Posterior vena cava (tissue), 2 donors: ENCODE measurements around the gene MIF4GD. TPM values are rescaled to one million over a fixed set of nuclear protein-coding genes. Genes with fewer than 3 reads are reported as not detected.
A peak's percentile ranks its signal among the peaks of the same experiment; 100 is the strongest.
"Not testable (repeated sequence)": the region's sequence is repeated elsewhere in the genome, so short reads cannot be mapped to it uniquely, and the experiment has no call there.

Experiments
- DNase-seq: peaks from one replicate; pipeline ENCODE4 v3.0.0-alpha.2; 2020; ENCODE audit warnings: low spot score
- intact Hi-C, 2 donors: fragments of 100-400 bp; cut with DNase I; formaldehyde crosslinking; loops; one replicate each; pipeline versions ENCODE4 v1.14.1 to v1.14.2; 2022 to 2023
- total RNA-seq, 2 donors: library from RNA; stranded (reverse); fragmentation: NEBNext Ultra II Directional; extraction: Animal tissue kit (Norgen Biotek cat#: 25700); gene quantifications; one replicate each; pipeline ENCODE4 v1.2.1, GENCODE V29; 2021
- donor health status: DM: yes; HTN: yes; CAD: no.
- donor health status: DM: yes; HTN: yes; CAD: no.

MIF4GD gene
- total RNA-seq, 2 donors from 2014 or later = 25.2 to 27.3 TPM

DNA sequence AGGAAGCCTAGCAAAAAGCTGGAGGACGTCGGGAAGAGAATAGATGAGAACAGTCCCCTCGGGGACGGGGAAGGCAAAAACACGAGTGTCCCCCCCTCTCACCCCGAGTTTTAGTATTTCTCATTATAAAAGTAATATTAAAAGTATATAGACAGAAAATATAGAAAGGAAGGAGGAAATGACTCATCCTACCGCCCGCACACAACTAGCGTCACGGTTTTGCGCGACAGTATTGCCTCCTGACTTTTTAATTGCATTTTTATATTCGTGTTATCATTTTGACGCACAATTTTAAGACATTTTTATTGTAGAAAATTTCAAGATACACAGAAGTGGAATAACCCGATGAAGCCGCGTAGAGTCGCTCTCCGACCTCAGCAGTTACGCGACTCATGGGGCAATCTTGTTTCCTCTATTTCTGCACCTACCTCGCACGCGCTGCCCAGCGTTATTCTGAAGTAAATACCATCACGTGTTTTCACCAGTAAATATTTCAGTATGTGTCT, 18.9 kb upstream of the MIF4GD start:
- DNase-seq = peak; percentile 88
- intact Hi-C loops = no loop called here

DNA sequence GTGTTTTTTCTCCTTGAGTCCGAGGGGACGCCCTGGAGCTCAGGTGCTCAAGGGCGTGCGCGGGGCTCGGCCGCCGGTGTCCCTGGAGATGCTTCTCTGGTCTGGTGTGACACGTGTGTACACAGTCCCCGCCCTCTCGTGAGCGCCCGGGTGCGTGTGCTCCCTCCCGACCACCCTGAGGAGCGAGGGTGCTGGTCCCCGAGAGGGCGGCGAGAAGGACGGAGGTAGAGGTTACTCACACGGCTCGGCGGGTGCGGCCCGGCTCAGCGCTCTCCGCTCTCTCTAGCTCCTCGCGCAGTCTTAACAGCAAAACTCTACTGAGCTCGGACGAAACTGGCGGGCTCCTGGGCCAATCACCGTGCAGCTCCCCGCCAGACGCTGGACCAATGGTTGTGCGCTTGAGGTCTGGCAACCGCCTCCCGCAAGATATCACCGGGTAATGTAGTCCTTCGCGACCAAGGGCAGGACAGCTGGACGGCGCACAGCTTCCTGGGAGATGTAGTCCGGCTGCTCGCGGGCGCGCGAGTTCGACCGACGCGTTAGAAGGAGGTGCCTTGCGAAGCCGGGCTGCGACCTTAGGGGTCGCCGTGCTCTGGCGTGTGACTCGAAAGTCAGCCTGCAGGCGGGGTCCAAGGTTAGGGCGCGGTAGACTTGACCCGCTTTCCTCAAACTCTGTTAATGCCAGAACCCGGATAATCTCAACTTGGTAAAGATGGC, 18.2 kb upstream of the MIF4GD start, which contains the start of gene SLC25A19:
SLC25A19 (minus strand) TSS at position 319 of the 717 bp plus-strand sequence. CDS start 2,669 bp downstream, outside the sequence.
- DNase-seq = peak; percentile 100
- intact Hi-C loops = no loop called here

DNA sequence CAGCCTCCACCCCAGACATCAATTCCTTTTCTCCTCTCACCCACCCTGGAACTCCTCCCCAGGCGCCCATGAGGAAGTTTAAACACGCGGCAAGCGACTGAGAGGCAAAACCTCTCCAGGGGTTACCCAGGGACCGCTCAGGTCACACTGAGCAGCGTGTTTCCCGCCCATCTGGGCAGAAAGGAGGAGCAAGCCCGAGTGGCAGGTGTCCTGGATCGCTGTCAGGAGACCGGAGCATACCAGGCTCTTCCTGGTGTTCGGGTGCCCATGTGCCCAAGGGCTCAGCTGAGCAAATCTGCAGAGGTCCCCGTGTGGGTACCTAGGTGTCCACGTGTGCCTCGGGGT, 17.7 kb upstream of the MIF4GD start:
- DNase-seq = peak; percentile 82
- intact Hi-C loops = no loop called here

DNA sequence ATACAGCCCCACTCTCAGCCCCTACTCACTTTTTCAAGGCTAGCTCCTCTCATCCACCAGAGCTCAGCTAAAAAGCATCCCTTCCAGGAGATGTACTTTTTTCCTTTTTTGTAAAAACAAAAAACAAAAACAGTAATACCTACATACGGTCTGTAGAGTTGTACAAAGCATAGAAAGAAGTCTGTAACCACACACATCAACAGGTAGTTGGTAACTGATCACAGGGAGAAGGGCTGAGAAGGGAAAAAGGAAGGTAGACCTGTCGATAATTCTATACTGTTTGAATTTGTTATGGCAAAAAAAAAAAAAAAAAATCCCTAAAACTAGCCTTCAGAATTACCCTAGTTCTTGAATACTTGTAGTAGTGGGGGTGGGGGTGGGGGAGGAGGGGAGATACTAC, 17.3 kb upstream of the MIF4GD start:
- no peak for DNase-seq
- intact Hi-C loops = no loop called here

DNA sequence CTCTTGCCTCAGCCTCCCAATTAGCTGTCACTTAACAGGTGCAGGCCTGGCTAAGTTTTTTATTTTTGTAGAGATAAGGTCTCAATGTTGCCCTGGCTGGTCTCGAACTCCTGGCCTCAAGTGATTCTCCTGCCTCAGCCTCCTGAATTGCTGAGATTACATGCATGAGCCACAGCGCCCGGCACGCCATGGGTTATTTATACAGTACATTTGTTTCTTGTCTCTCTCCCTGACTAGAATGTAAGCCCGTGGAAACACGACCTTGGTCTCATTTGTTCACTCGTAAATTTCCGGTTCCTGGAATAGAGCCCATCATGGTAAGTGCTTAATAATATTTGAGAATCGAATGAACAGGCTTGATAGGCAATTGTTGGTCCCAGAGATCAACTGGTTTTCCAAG, 16.2 kb upstream of the MIF4GD start:
- intact Hi-C loops = no loop called here
- no peak for DNase-seq

DNA sequence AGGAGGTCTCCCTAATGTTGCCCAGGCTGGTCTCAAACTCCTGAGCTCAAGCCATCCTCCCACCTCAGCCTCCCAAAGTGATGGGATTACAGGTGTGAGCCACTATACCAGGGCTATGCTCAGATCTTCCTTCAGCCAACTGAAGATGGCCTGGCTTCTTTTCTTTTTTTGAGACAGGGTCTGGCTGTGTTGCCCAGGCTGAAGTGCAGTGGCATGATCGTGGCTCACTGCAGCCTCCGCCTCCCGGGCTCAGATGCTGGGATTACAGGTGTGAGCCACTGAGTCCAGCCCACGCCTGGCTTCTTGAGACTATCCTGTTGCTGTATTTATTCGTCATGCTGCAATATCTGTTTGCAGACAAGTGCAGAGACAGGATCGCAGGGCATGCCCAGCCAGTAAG, 14.1 kb upstream of the MIF4GD start:
- no peak for DNase-seq
- intact Hi-C loops = no loop called here

DNA sequence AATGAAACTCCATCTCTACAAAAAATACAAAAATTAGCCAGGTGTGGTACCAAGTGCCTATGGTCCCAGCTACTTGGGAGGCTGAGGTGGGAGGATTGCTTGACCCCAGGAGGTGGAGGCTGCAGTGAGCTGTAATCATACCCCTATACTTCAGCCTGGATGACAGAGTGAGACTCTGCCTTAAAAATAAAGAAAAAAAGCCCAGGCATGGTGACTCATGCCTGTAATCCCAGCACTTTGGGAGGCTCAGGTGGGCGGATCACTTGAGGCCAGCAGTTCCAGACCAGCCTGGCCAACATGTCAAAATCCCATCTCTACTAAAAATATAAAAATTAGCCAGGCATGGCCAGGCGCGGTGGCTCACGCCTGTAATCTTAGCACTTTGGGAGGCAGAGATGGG, 9.2 kb upstream of the MIF4GD start:
- intact Hi-C loops, DNase-seq: not testable (repeated sequence)

DNA sequence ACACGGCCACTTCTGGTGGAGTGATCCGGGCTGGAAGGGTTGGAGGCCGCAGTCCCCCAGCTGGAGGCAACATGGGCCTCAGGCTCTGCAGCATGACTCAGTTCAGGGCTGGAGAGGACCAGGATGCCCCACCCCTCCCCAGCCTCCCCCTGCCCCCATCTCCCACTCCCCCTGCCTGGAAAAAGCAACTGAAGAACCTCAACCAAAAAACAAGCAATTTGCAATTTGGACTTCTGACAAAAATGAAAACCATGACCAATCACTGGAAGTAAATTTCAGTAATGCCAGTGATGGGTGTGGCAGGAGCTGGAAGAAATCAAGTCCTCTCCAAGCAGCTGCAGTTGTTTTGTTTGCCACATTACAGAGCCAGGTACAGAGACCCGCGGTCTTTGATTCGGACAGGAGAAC, 6.6 kb upstream of the MIF4GD start:
- intact Hi-C loops = no loop called here
- no peak for DNase-seq

DNA sequence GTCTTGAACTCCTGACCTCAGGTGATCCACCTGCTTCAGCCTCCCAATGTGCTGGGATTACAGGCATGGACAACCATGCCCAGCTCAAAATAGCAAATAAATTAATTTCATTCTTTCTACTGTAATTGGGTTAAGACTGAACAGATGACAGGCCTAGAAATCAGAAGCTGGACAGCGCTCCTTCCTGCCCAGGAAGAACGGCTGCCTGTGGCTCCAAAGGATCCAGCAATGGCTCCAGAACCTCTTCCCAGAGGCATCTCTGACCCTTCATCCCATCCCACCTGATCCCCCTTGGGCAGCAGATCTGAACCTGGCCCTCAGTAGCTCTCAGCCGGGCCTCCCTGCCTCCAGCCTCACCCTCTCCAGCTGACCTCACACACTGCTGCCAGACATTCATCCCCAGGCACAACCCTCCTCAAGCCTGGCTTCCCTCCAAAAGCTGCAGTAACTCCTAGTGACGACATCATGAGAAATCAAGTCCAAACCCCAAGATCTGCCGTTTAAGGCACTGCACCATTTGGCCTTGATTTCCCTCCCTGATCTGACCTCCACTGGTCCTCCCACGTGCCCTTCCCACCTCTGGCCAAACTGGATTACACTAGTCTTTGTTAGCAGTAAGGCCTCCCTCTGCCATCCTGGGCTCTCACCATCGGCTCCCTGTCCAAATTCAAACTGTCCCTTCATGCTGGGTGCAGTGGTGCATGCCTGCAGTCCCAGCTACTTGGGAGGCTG, 3.1 kb upstream of the MIF4GD start:
- intact Hi-C loops = no loop called here
- no peak for DNase-seq

DNA sequence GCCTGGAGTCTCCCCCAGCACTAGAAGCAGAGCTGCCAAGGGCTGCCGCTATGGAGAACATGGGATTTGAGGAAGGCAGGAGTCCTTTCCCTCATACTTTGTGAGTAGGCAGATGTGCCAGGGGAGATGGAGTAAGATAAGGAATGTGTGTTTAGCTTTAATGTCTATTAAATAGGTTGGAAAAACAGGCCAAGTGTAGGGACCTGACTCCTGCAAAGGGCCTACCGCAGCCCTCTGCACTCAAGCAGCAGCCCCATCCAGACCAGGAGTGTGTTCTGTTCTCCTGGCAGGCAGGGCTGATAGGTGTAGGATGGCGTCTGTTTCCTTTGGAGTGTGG, 1.8 kb upstream of the MIF4GD start:
- DNase-seq = no peak
- intact Hi-C loops = no loop called here

DNA sequence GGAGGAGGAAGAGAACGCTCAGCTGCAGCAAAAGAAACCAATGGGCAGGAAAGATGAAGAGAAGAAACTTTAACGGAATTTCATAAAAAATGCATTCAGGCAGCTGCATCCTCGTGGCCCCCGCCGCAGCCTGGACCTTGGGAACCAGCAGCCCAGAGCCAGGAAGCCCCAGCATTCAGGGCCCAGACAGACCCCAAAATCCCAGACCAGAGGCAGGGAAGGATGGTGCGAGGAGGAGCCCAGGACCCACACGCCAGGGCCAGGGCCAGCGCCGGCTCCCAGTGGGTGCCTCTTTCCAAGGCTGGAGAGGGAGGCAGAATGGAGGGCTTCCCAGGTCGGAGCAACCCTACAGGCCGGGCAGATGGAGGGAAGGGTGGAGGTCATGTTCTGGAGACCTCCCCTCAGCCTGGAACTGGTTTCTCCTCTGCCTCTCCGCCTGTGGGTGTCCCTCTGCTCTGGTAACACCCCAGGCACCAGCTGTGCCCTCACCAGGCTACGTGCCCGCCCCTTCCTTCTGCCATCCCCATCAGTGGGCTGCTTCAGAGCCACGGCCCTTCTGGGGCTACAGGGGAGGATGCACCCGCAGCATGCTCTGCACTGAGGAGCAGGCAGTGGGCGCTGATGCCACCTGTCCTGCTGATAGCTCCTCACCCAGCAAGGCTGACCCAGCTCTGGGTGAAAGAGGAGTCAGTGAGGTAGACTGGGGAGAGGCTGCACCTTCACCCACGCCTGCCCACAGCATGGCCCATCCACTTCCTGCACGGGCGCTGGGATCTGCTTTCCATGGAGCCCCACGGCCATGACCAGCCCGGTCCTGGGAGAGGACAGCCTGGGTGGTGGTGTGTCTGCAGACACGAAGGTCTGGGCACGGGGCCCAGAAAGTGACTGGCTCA, 1.2 kb upstream of the MIF4GD start:
- DNase-seq = no peak
- intact Hi-C loops = no loop called here

DNA sequence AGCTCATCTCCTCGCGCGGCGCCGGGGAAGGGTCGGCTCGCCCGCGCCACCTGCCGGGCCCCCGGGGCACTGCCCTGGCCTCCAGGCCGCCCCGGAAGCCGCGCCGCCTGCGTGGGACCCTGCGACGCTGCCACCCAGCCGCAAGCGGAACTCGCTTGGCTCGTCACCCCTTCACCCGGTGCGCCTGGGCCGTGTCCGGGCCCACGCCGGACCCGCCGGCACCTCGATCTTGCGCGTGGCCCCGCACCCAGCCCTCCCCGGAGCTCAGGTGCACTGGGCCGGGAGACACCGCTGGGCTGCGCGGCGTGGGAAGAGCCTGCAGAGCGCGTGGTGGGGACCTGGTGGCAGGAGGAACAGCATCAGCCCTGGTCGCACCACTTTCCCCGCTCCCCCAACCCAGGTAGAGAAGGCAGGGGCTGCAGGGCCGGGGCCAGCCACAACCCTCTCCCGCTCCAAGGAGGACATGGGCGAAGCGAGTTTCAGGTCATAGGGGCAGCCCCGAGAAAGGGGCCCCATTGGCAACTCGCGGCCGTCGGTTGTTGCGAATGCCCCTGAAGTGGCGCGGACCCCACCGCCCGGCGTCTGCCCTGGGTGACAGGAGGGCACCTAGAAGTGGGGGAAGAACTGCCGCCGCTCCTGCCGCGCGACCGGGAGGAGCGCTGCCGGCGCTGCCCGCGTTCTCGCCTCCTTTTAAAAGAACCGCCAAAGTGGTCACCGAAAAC, 363 bp upstream of the MIF4GD start:
- DNase-seq = peak; percentile 96
- intact Hi-C loops = no loop called here

DNA sequence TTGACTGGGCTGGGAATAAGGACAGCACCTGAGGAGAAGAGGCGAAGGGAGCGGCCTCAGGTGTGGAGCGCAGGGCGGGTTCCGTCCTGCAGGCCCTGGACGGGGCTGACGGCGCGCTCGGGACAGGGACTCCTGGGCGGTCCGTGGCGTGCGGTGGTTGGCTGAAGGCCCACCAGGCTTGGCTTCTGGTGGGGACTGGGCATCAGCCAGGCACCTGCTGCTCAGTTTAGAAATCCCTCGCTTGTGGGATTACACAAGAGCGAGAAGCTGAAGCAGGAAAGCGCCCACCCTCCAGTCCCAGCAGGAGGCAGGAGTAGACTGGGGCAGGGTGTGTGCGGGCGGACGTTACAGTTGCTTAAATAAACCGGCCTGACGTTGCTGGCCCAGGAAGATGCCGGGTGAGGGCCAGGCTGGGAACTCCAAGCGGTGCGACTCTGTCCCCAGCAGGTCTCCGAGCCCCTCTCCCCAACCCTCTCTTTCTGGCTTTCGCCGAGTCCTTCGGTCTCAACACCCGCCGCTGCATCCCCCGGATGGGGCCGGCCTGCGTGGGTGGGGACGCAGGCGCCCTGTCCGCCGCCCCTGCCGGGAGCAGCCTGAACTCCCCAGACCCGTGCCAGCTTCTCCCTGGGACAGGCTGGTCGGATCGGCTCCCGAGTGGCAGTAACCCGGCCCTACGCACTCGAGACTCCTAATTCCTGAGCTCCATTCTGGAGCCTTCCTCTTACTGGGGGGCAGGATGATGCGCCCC, 639 bp downstream of the MIF4GD start:
- DNase-seq = peak; percentile 90
- intact Hi-C loops = no loop called here

DNA sequence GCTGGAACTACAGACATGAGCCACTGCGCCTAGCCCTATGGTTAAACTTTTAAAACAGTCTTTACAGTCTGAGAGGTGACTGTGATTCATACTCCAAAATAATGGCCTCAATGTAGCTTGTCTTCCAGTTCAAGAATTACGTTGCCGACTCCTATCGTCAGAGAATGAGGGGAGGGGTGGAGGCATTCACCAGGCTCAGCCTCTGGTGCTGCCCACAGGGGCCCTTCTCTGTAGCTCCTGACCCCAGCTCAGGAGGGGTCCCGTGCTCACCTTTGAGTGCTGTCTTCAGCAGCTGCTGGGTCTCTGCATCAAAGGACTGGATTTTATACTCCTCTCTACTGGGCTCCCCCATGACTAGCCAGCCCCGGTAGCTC, 1.2 kb downstream of the MIF4GD start:
- intact Hi-C loops = no loop called here
- DNase-seq = no peak

DNA sequence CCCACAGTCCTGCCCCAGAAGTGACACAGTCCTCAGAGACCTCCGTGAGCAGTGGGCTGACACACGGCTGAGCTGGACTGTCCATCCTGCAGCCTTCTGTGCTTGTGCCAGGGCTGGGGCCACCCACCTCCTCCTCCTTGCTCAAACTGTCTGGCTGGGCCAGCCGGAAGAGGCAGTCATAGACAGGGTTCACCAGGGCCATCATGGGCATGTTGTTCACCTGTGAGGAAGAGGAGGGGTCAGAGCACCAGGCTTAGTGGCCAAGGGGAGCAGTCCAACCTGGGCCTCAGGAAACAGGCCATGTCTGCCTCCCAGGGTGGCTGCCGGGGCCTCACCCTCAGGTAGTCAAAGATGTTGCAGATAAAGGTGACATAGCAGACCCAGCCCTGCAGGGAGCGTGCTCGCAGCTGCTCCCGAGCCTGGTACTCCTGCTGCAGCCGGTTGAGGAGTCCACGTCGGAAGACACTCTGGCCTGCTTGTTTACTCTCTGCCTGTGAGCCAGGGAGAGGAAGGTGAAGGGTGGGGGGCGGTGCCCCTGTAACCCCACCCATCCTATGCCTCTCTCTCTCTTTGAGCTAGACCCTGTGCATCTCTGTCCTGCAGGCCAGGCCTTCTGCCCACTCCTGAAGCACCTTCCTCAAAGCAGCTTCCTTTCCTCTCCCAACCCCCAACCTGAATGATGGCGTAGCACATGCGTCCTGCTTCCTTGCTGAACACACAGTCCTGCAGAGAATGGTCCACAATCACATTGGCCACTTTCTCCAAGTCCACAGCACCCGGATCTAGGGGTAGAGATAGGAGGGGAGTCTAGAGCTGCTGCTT, 3.4 kb downstream of the MIF4GD start:
- DNase-seq = no peak
- intact Hi-C loops = no loop called here

DNA sequence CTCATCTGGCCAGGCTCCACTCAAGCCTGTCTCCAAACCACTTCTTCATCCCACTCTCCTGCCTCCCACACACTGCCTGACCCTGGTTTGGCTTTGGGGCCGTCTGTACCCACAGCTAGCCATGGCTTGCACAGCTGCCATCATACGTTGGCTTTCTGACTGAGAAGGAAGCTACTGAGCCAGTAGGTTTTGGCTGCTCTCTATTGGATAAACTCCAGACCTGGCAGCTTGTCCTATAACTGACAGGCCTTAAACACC, 3.9 kb downstream of the MIF4GD start:
- intact Hi-C loops = no loop called here

DNA sequence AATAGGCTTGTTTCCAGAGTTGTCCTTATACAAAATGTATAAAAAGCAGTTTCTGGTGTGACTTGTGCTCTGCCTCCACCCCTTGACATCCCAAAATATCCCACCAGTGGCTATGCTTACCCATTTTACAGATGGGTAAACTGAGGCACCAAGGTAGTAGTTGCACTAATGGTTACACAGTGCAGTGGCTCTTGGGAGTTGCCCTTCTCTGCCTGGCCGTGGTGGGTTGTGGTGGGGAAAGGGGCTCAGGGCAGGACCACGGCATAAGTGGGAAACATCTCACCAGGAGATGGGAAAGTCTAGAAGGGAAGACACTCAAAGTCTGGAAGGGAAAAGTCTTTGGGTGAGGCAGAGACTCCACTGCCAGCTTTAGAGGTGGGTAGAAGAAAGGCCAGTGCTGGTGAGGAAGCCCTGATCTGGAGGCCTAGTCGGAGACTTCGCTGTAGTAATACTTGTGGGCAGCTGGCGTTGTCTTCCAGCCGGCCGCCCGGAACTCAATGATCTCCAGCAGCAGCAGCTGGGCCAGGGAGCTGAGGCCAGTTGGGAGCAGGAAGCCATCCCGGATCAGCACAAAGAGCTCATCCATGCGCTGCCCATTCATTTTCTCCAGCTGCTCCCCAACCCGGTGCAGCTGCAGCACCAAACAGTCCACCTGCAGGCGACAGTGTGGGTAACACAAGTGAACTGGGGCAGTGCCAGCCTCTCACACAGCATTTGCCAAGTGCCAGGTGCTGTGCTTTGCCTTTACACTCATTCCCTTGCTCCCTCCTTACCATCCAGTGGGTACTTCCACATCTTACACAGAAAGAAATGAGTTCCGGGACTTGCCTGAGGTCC, 4.5 kb downstream of the MIF4GD start:
- no peak for DNase-seq
- intact Hi-C loops = no loop called here

More for the DNA sequence above, 3.9 kb downstream of the MIF4GD start:
- no peak for DNase-seq
